Measurements from ENCODE around the gene GLRX.

GRCh38 chr5:95803271-95804148, 19.0 kb downstream of the GLRX start:
- TF ChIP-seq, protein P1, sequence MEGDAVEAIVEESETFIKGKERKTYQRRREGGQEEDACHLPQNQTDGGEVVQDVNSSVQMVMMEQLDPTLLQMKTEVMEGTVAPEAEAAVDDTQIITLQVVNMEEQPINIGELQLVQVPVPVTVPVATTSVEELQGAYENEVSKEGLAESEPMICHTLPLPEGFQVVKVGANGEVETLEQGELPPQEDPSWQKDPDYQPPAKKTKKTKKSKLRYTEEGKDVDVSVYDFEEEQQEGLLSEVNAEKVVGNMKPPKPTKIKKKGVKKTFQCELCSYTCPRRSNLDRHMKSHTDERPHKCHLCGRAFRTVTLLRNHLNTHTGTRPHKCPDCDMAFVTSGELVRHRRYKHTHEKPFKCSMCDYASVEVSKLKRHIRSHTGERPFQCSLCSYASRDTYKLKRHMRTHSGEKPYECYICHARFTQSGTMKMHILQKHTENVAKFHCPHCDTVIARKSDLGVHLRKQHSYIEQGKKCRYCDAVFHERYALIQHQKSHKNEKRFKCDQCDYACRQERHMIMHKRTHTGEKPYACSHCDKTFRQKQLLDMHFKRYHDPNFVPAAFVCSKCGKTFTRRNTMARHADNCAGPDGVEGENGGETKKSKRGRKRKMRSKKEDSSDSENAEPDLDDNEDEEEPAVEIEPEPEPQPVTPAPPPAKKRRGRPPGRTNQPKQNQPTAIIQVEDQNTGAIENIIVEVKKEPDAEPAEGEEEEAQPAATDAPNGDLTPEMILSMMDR (conservative IDR thresholded peaks at IDR 0.05; ENCODE audit: low read length): no peak
- TF ChIP-seq EZH2phosphoT487 (IDR thresholded peaks at IDR 0.05; ENCODE audit: borderline replicate concordance, low read depth, low read length): no peak
